HG03066 (cell line): ENCODE measurements around the gene TBC1D19.
"Not testable (repeated sequence)": the region's sequence is repeated elsewhere in the genome, so short reads cannot be mapped to it uniquely, and the experiment has no call there.

ENCODE experiments used
- ATAC-seq: cut with Tn5 transposase; IDR thresholded peaks from one replicate; pipeline ENCODE4 v1.9.1; 2021; ENCODE audit warnings: low read depth; ENCODE audit not compliant: unreplicated experiment

TBC1D19 gene

DNA sequence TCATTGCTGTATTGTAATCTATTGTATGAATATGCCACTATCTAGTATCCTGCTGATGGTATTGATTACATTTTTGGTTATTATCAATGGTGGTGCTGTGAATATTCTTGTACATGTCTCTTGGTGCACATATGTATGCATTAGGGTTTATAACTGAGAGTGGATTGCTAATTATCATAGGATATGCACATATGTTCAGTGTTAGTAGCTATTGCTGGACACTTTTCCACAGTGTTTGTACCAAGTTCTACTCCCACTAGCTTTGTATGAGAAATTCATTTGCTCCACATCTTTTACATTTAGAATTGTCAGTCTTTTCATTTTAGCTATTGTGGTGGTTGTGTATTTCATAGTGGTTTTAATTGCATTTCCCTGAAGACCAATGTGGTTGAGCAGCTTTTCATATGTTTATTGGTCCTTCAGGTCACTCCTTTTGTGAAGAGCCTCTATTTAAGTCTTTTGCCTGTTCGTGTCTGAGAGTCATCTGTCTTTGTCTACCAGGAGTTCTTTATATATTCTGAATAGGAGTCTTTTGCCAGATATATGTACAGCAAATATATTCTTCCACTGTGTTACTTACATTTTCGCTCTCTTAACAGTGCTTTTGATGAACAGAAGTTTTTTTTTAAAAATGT, 87.1 kb downstream of the TBC1D19 start:
- ATAC-seq = no peak

DNA sequence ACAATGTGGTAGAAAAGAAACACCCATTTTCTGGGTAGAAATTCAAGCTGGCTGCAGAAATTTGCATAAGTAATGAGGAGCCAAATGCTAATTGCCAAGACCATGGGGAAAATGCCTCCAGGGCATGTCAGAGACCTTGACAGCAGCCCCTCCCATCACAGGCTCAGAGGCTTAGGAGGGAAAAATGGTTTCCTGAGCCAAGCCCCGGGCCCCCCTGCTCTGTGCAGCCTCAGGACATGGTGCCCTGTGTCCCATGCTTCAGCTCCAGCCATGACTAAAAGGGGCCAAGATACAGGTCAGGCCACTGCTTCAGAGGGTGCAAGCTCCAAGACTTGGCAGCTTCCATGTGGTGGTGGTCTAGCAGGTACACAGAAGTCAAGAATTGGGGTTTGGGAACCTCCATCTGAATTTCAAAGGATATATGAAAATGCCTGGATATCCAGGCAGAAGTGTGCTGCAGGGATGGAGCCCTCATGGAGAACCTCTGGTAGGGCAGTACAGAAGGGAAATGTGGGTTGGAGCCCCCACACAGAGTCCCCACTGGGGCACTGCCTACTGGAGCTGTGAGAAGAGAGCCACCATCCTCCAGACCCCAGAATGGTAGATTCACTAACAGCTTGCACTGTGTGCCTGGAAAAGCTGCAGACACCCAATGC, 95.3 kb downstream of the TBC1D19 start:
- ATAC-seq = not testable (repeated sequence)

DNA sequence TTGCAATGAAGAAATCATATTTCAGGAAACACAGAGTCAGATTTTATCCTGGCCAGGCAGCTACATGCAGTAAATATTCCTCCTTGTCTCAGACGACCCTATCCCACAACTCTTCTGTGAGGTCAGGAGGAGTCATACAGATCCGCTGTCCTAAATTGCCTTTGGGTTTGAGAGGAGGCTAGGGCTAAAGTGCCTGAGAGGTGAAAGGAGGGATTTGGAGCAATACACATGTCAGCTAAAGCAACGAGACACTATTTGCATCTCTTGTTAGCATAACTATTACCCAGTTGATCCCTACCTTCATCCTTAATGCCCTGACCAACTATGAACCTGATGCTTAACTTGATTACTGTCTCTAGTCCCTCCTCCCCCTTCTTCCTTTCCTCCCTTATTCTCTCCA, 98.6 kb downstream of the TBC1D19 start:
- ATAC-seq = no peak

DNA sequence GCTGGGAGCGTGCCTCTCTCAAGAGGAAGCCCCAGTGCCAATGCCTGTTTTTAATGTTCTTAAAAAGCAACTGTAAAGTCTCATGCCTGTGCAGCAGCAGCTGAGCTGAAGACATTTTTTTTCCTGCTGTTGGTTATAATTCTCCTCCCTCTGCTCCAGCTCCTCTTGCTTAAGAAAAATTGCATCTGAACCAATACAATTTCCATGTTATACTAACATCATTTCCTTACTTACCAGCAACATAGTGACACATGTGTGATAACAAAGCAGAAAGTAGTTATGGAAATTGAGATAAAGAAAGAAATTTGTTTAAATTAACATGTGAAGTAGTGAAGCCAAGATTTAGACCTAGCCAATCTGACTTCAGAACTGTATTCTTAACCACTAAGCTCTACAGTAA, 101.4 kb downstream of the TBC1D19 start:
- ATAC-seq = no peak

DNA sequence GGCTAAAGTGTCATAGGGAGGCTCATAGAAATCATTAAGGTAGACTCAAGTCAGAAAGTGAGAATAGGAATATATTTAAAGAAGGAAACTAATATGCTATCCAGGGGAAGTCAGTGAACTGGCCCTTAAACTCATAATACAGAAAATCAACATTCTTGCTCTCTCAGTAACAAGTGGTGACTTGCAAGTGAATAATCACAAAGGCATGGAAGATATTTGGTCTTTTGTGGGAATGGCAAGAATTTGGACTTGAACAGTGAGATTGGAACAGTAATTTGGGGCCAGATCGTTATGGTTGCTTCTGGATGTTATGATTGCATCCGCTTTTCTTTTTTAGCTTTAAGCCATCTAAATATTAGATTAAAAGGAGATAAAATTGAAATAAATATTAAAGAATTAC, 103.8 kb downstream of the TBC1D19 start:
- ATAC-seq = no peak

DNA sequence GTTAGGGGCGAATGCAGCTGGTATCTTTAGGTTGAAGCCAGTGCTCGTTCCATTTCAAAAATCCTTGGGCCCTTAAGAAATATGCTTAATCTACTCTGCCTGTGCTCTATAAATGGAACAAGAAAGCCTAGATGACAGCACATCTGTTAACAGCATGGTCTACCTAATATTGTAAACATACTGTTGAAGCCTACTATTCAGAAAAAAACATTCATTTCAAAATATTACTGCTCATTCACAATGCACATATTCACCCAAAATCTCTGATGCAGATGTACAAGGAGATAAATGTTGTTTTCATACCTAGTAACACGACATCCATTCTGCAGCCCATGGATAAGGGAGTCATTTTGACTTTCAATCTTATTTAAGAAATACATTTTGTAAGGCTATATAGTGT, 106.6 kb downstream of the TBC1D19 start:
- no peak for ATAC-seq

DNA sequence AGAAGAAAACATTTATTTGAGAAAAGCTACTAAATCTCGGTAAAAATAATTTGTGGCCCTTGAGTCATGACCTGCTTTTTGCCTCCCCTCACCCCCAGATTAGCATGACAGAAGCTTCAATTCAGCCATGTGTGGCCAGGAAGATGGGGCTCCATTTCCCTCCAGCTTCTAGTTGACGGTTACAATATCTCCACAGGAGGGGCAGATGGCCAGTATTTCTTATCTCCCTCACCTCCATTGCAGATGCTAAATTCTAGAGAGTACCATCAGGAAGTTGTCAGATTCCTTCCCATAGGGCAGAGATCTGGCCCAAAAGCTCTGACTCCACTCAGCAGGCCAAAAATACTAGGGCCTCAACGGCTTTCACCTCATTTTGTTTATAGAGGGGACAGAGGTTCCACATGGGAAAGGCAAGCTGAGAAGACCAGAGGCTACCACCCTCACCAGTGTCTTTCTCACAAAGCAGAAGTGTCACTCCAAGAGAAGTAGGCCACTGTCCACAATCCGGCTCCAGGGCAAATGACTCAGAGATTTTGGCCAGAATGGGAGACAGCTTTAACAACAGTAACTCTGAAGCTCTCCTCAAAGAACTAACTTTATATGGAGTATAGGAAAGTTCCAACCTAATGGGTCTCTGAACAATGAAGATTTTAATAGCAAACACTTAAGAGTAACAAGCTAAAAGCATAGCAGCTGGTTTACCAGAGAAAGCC, 108.3 kb downstream of the TBC1D19 start:
- ATAC-seq = no peak

DNA sequence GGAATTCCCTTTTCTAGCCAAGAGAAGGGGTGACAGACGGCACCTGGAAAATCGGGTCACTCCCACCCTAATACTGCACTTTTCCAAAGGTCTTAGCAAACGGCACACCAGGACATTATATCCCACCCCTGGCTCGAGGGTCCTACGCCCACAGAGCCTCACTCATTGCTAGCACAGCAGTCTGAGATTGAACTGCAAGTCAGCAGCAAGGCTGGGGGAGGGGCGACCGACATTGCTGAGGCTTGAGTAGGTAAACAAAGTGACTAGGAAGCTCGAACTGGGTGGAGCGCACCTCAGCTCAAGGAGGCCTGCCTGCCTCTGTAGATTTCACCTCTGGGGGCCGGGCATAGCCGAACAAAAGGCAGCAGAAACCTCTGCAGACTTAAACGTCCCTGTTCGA, 110.2 kb downstream of the TBC1D19 start:
- not testable (repeated sequence) for ATAC-seq

DNA sequence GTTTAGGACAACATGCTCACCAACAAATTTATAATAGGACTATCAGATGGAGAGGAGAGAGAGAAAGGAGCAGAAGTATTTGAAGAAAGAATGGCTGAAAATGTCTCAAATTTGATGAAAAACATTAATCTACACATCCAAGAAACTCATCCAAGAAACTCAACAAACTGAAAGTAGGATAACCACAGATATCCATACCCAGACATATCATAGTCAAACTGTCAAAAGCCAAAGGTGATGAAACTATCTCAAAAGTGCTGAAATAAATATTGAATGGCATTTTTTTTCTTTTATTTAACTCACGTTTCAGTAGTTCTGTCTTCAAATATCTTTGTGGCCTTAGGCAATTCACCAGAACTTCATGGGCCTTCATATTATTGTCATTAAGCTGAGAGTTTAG, 116.2 kb downstream of the TBC1D19 start:
- no peak for ATAC-seq

DNA sequence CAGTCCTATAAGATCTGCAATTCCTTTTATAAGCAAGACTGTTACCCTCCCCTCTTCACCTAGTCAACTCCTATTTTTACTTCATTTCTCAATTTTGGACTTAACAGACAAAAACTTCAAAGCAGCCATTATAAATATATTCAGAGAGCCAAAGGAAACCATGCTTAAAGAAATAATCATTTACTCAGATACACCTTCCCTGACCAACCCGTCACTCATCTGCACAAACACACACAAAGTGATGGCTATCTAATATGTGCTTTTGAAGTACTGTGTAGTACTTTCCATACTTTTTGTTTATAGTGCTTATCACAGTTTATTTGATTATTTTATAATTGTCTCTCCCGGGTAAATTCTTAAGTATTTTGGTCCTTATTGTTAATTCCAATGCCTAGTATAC, 117.2 kb downstream of the TBC1D19 start:
- no peak for ATAC-seq

DNA sequence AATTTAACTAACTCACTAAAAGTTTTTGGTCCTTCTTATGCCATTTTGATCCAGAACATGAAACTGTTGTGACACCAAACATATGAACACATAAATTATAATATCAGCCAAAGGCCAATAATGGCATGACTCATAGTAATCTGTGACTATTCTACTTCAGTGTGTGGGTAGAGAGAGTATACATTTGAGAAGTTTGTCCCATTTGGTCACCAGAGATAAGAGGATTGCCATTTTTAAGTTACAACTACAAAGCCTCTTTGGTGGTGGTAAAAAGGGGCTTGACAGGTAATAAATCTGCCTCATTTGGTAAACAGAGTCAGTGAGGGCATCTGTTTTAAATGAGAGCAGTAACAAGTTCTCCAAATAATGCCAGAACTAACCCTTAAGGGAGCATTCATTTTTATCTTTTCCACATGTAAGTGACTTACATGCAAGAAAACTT, 117.9 kb downstream of the TBC1D19 start:
- no peak for ATAC-seq

DNA sequence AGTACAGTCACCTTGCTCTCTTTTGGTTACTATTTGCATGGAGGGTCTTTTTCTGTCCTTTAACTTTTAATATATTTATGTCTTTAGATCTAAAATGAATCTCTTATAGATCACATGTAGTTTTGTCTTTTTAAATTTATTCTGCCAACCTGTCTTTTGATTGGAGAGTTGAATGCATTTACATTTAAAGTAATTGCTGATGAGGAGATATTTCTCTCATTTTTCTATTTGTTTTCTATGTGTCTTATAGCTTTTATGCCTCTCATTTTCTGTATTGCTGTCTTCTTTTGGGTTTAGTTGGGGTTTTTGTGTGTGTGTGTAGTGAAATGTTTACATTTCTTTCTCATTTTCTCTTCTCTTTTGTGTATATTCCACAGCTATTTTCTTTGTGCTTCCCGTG, 123.5 kb downstream of the TBC1D19 start:
- ATAC-seq = no peak

DNA sequence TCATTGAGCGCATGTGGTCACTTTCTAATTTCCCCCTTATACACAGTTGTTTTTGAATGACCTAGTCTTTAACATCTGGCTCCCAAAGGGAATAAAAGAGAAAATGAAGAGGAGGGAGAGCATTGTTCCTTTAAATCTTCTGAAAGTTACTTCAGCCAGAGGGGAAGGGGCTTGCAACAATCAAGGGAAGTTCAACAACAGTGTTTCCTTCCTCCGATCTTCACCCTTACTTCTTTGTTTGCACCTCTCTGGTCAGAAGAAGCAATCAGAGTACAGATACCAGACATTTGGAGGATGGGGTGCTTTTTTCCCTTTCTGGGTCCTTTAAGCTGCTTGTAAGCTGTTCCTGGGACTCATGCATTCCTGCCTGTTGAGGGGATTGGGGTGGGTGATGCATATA, 125.4 kb downstream of the TBC1D19 start:
- no peak for ATAC-seq

DNA sequence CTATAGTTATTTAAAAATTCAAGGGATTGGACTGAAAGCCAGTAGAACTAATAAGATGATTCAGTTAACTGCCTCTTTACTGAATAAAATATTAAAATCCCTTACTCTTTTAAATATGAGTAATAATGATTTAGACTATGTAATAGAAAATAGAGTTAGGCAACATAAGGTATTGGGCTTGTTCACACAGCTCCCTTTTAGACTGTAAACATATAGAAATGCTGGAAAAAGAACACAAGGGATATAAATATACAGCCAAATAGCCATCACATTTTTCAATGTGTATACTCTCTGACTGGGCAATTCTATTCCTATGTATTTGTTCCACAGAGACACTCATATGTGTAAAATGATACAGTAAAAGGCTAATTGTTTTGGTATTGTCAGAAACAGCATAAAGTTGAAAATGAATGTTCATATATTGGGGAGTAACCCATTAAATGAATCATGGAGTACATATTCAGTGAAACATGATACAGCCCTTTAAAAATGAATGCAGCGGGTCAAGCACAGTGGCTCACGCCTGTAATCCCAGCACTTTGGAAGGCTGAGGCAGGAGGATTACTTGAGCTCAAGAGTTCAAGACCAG, 129.8 kb downstream of the TBC1D19 start:
- ATAC-seq = no peak

DNA sequence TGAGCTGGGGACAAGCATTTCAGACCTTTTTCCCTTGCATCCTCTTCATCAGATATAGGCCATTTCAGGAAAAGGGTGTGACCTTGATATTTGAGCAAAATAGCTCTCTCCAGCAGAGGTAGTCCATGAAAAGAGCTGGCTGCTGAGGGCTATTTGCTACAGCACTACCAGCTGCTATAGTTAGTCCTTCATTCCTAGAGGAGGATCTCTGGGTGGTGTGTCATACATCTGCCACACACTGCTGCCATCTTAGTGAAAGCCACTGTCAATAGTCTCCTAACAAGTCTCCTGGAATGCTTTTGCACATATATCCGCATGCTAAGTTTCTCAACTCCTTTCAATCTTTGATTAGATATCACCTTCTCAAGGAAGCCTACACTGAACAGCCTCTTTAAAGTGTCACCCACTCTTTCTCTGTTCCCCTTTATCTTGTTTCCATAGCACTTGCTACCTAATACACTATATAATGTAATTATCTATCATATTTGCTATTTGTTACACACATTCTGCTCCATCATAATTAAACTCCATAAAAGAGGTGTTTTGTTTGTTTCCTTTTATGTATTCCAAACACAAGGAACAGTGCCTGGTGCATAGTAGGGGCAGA, 131.9 kb downstream of the TBC1D19 start:
- ATAC-seq = no peak

DNA sequence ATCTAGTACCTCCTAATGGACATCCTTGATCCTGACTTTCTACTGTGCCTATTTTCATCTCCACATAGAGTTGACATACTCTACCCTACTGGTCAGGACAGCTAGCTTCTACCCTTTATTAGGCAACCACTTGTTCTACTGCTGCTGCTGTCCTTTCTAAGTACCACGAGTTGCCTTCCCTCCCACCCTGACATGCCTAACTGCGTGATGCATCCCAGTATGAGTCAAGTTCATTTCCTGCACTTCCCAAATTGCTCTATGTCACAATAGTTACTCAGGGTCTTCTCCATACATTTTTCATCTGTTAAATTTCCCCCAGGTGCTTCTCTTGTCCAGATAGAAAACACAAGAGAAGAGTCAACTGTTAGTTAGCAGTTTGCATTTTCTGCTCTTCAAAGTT, 133.4 kb downstream of the TBC1D19 start:
- no peak for ATAC-seq

DNA sequence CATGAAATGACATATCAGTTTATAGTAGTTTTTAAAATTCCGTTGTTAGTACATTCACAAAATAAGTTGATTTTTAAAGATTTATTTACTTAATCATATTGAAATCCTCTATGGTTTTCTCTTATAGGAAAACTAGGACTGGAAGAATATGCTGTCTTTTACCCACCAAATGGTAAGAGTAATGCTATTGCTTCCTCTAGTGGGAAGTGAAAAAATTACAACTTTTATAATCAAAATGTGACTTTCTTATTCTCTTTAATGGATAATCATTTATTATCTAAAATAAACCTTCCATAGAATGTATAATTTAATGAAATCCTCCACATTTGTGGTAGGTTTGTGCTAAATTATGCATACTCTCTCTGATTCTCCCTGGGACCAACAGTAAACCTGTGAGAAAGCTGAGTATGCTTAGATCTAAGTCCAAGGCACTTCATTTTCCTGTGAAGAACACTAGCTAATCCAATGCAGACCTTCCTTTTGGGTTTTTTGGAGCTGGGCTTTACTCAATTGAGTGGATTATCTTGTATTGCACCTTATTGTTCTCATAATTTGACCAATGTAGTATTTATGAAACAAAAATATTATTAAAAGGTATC, 136.2 kb downstream of the TBC1D19 start:
- no peak for ATAC-seq

DNA sequence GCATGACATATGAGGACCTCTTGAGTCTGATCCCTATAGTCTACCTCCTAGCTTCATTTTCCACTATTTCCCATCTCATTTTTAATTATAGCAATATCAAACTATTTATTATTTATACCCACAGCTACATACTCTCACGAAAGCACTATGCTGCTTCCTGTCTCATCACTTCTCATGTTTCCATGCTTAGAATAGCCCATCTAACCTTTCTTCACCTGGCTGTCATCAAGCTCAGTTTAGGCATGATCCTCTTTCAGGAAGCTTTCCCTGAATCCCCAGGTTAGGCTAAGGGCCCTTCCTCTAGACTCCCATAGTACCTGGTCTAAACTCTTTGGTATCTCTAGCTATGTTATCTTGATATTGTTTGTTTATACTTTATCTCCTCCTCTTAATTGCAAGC, 137.8 kb downstream of the TBC1D19 start:
- no peak for ATAC-seq

DNA sequence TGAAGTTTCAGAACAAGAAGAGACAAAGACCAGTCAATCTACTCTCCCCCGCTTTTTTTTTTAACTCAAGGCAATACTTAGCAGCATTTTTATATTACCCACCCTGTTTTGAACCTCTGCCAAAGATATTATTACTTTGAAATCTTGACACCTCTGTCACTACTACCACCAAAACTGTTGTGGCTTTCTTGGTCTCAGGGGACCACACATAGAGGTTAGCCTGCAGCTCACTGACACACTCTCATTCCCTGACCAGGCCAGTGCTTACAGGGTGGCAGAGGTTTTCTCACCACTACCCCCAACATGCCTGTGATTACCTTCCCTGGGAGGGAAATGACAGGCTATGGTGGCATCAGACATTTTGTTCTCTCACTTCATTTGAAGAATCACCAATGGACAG, 139.3 kb downstream of the TBC1D19 start:
- ATAC-seq = peak; percentile 97

DNA sequence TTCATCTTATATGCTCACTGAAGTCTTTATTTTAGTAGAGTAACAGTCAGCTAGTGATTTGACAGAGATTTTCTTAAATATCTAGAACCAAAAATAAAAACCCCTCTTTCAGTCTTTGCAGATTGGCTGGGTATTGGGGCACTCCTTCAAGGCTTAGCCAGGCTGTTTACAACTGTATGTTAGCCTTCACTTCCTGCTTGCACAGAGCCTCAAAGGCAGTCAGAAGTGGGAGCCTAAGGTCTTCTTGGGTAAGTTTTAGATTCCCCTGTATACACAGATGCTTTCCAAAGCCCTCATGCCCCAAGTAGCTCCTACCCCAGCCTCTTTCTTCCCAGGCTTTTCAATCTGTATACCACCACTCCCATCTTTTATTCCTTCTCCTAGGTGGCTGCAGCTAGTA, 140.7 kb downstream of the TBC1D19 start:
- no peak for ATAC-seq
